H1 (cell line): ENCODE data around the gene LRP3. TPM values are rescaled to one million over a fixed set of nuclear protein-coding genes. Genes with fewer than 3 reads are reported as not detected.

Experiments used
- ATF2 ChIP-seq: IDR thresholded peaks from 2 replicates; pipeline ENCODE4 v1.6.1; 2012; ENCODE audit warnings: low read length, inconsistent platforms
- BCL11A ChIP-seq, 2 experiments: IDR thresholded peaks; one replicate each; pipeline ENCODE4 v1.6.1; 2011; ENCODE audit warnings: low read depth in 2 of 2, low read length in 2 of 2, mild to moderate bottlenecking in 2 of 2
- CBX8 ChIP-seq: fragments of 300-800, 300-1000 bp; sonication (generic); IDR thresholded peaks from 2 replicates; pipeline ENCODE4 v1.7.1; 2016; ENCODE audit warnings: low read depth, low read length, borderline replicate concordance
- CTBP2 ChIP-seq: IDR thresholded peaks from 2 replicates; pipeline ENCODE4 v1.7.0; 2011; ENCODE audit warnings: borderline replicate concordance, mild to moderate bottlenecking, moderate library complexity, mixed read lengths, low read length; ENCODE audit not compliant: insufficient read depth, insufficient read length
- HDAC6 ChIP-seq: IDR thresholded peaks from one replicate; pipeline ENCODE4 v1.7.1; 2012; ENCODE audit warnings: low read depth, mild to moderate bottlenecking, inconsistent platforms, low read length, moderate library complexity
- JUN ChIP-seq: IDR thresholded peaks from 2 replicates; pipeline ENCODE4 v1.6.1; 2011; ENCODE audit warnings: low read depth, mild to moderate bottlenecking, improper control_type of control experiment, low read length
- MAFK ChIP-seq: IDR thresholded peaks from 2 replicates; pipeline ENCODE4 v1.6.1; 2012; ENCODE audit warnings: low read depth, mild to moderate bottlenecking, improper control_type of control experiment, low read length
- NANOG ChIP-seq: IDR thresholded peaks from 2 replicates; pipeline ENCODE4 v1.6.1; 2011; ENCODE audit warnings: low read length, low read depth, mild to moderate bottlenecking, inconsistent platforms; ENCODE audit not compliant: insufficient read depth, poor library complexity, severe bottlenecking
- PHF8 ChIP-seq: fragments of 200-600 bp; sonication (generic); conservative IDR thresholded peaks from 2 replicates; pipeline ENCODE4 v1.7.1; 2012; ENCODE audit warnings: low read depth, mild to moderate bottlenecking, inconsistent platforms, low read length, moderate library complexity
- RBBP5 ChIP-seq: IDR thresholded peaks from 2 replicates; pipeline ENCODE4 v1.7.1; 2012; ENCODE audit warnings: low read depth, mild to moderate bottlenecking, inconsistent platforms, low read length, moderate library complexity, borderline replicate concordance
- SIX5 ChIP-seq: IDR thresholded peaks from 2 replicates; pipeline ENCODE4 v1.6.1; 2011; ENCODE audit warnings: mild to moderate bottlenecking, low read depth, low read length
- SP1 ChIP-seq: IDR thresholded peaks from 2 replicates; pipeline ENCODE4 v1.6.1; 2011; ENCODE audit warnings: low read depth, low read length
- SRF ChIP-seq: IDR thresholded peaks from 2 replicates; pipeline ENCODE4 v1.6.1; 2011; ENCODE audit warnings: mild to moderate bottlenecking, low read depth, low read length, moderate library complexity
- TAF1 ChIP-seq: IDR thresholded peaks from 2 replicates; pipeline ENCODE4 v1.6.1; 2011; ENCODE audit warnings: mild to moderate bottlenecking, low read depth, low read length
- TBP ChIP-seq: IDR thresholded peaks from 2 replicates; pipeline ENCODE4 v1.6.1; 2011; ENCODE audit warnings: low read depth, low read length, improper control_type of control experiment
- TCF12 ChIP-seq: IDR thresholded peaks from 2 replicates; pipeline ENCODE4 v1.6.1; 2011; ENCODE audit warnings: low read depth, mild to moderate bottlenecking, low read length
- USF2 ChIP-seq: IDR thresholded peaks from 2 replicates; pipeline ENCODE4 v1.6.1; 2011; ENCODE audit warnings: low read length, improper control_type of control experiment
- YY1 ChIP-seq: IDR thresholded peaks from 2 replicates; pipeline ENCODE4 v1.6.1; 2011; ENCODE audit warnings: low read depth, mild to moderate bottlenecking, low read length
- polyA plus RNA-seq, 7 experiments: library from polyadenylated mRNA; depleted of rRNA in 3 of 7; stranded (reverse) in 5 of 7; unstranded in 2 of 7; fragments of >200 nt in 5 of 7; fragments of 200-250 nt in 2 of 7; gene quantifications; 1 replicate in 5 of 7; 2 replicates in 1 of 7; 4 replicates in 1 of 7; pipeline versions ENCODE4 v1.2.1 to v1.2.3, GENCODE V29; 2011 to 2013; ENCODE audit warnings: missing spikeins in 2 of 7, mixed read lengths in 2 of 7
- total RNA-seq: library from RNA; stranded (reverse); fragmentation: NEBNext Ultra II Directional; extraction: Animal tissue kit (Norgen Biotek cat#: 25700); gene quantifications from 2 replicates; pipeline ENCODE4 v1.2.1, GENCODE V29; 2021

The LRP3 gene
- total and polyA plus RNA-seq, 2 of the 8 experiments (the other 6 are each of a cell fraction or from before 2014, with no cell fraction given): 30.3 to 33.7 TPM

- peak; percentile 35; the same call in 1 of the 2 replicates for TF ChIP-seq TCF12
- peak; percentile 99 for TF ChIP-seq RBBP5
- peak; percentile 94 for TF ChIP-seq PHF8
- peak; percentile 81 for TF ChIP-seq TAF1
- TF ChIP-seq SP1: peak; percentile 73; the same call in 1 of the 2 replicates
- TF ChIP-seq ATF2: peak; percentile 80; the same call in 1 of the 2 replicates
- TF ChIP-seq CBX8: no peak
- no peak for TF ChIP-seq HDAC6
- no peak for TF ChIP-seq SRF
- TF ChIP-seq SIX5: no peak
- TF ChIP-seq MAFK: peak; percentile 77; the same call in 1 of the 2 replicates
- no peak for TF ChIP-seq JUN
- TF ChIP-seq CTBP2: no peak
- TF ChIP-seq USF2: no peak
- TF ChIP-seq BCL11A (IDR thresholded peaks at IDR 0.05; ENCODE audit: low read depth in 2 of 2, low read length in 2 of 2): no peak
- TF ChIP-seq NANOG: no peak
- TF ChIP-seq TBP: peak; percentile 99
- TF ChIP-seq YY1: peak; percentile 44; the same call in 1 of the 2 replicates
- TF ChIP-seq, all 59 proteins: peak for 22
Measured at GRCh38 chr19:33176670-33177416, 17.3 kb upstream of the LRP3 start (continued).
